NCI-H345 treated with DMSO at 0.1 percent for 48 hours (cell line): ENCODE measurements around the gene TLR4.

ENCODE experiments used
- DNase-seq: peaks from one replicate; lab custom pipeline; 2025; ENCODE audit not compliant: unreplicated experiment; lab: John Stamatoyannopoulos, UW

The TLR4 gene

GRCh38 chr9:117744369-117744768 lies 40.2 kb downstream of the TLR4 start:
- no peak for DNase-seq

- DNase-seq: no peak
These were observed 40.7 kb downstream of the TLR4 start for GRCh38 chr9:117744856-117745389.

GRCh38 chr9:117745598-117745997 lies 41.4 kb downstream of the TLR4 start:
- DNase-seq: no peak

- no peak for DNase-seq
These were observed 42.1 kb downstream of the TLR4 start for GRCh38 chr9:117746263-117746662.

- no peak for DNase-seq
These were observed 43.3 kb downstream of the TLR4 start for GRCh38 chr9:117747386-117747970.

- no peak for DNase-seq
These were observed 46.2 kb downstream of the TLR4 start for GRCh38 chr9:117750401-117750800.

GRCh38 chr9:117752894-117753293 lies 48.7 kb downstream of the TLR4 start:
- DNase-seq: no peak

- no peak for DNase-seq
These were observed 53.5 kb downstream of the TLR4 start for GRCh38 chr9:117757561-117758190.

GRCh38 chr9:117763314-117763713 lies 59.1 kb downstream of the TLR4 start:
- no peak for DNase-seq

- no peak for DNase-seq
These were observed 64.7 kb downstream of the TLR4 start for GRCh38 chr9:117768750-117769395.

GRCh38 chr9:117771136-117771535 lies 66.9 kb downstream of the TLR4 start:
- no peak for DNase-seq

GRCh38 chr9:117772960-117773359 lies 68.8 kb downstream of the TLR4 start:
- DNase-seq: no peak
